H9 (cell line): ENCODE data around the gene SLC38A3. TPM values are rescaled to one million over a fixed set of nuclear protein-coding genes. Genes with fewer than 3 reads are reported as not detected.

ENCODE experiments used
- DNase-seq: peaks from one replicate; pipeline ENCODE4 v3.0.0-alpha.2; 2017
- H2AFZ ChIP-seq: one replicate; pipeline ENCODE4 v1.6.1; 2013; ENCODE audit warnings: mild to moderate bottlenecking, low read length, control low read depth, moderate library complexity
- H2AK5ac ChIP-seq: 2 replicates; pipeline ENCODE4 v1.6.1; 2013; ENCODE audit warnings: low read length, control low read depth, mixed read lengths; ENCODE audit not compliant: insufficient read length
- H2BK120ac ChIP-seq: one replicate; pipeline ENCODE4 v1.6.1; 2013; ENCODE audit warnings: low read depth, mild to moderate bottlenecking, low read length, control low read depth, inconsistent platforms; ENCODE audit not compliant: poor library complexity, severe bottlenecking
- H2BK12ac ChIP-seq: 2 replicates; pipeline ENCODE4 v1.6.1; 2013; ENCODE audit warnings: low read length, control low read depth, mixed read lengths, low read depth; ENCODE audit not compliant: insufficient read length
- H2BK15ac ChIP-seq: 2 replicates; pipeline ENCODE4 v1.6.1; 2013; ENCODE audit warnings: low read depth, low read length, control low read depth
- H2BK20ac ChIP-seq: one replicate; pipeline ENCODE4 v1.6.1; 2013; ENCODE audit warnings: low read depth, mild to moderate bottlenecking, low read length, control low read depth, inconsistent platforms; ENCODE audit not compliant: poor library complexity, severe bottlenecking
- H2BK5ac ChIP-seq: 2 replicates; pipeline ENCODE4 v1.6.1; 2013; ENCODE audit warnings: low read length, control low read depth, mixed read lengths; ENCODE audit not compliant: insufficient read length
- H3K14ac ChIP-seq: 2 replicates; pipeline ENCODE4 v1.6.1; 2013; ENCODE audit warnings: low read length, control low read depth; ENCODE audit not compliant: insufficient read depth
- H3K18ac ChIP-seq: 2 replicates; pipeline ENCODE4 v1.6.1; 2013; ENCODE audit warnings: low read depth, mild to moderate bottlenecking, mixed read lengths, low read length, control low read depth; ENCODE audit not compliant: insufficient read length
- H3K23ac ChIP-seq: 2 replicates; pipeline ENCODE4 v1.6.1; 2013; ENCODE audit warnings: low read length, control low read depth, mixed read lengths, low read depth; ENCODE audit not compliant: insufficient read length
- H3K23me2 ChIP-seq: 2 replicates; pipeline ENCODE4 v1.6.1; 2013; ENCODE audit warnings: low read depth, mild to moderate bottlenecking, mixed read lengths, low read length, control low read depth; ENCODE audit not compliant: insufficient read length, poor library complexity, severe bottlenecking
- H3K27ac ChIP-seq: 2 replicates; pipeline ENCODE4 v1.5.1; 2013; ENCODE audit warnings: low read length, control low read depth, mixed read lengths, low read depth; ENCODE audit not compliant: insufficient read length
- H3K27me3 ChIP-seq: 2 replicates; pipeline ENCODE4 v1.6.1; 2013; ENCODE audit warnings: low read length, control low read depth, inconsistent platforms; ENCODE audit not compliant: insufficient read depth
- H3K4ac ChIP-seq: 2 replicates; pipeline ENCODE4 v1.6.1; 2013; ENCODE audit warnings: low read depth, mild to moderate bottlenecking, control low read depth, inconsistent platforms, low read length, moderate library complexity
- H3K4me1 ChIP-seq: 2 replicates; pipeline ENCODE4 v1.6.1; 2013; ENCODE audit warnings: low read length, control low read depth, inconsistent platforms; ENCODE audit not compliant: insufficient read depth
- H3K4me2 ChIP-seq: 2 replicates; pipeline ENCODE4 v1.6.1; 2013; ENCODE audit warnings: low read length, control low read depth, mixed read lengths; ENCODE audit not compliant: insufficient read length, insufficient read depth
- H3K56ac ChIP-seq: 2 replicates; pipeline ENCODE4 v1.6.1; 2013; ENCODE audit warnings: low read depth, mild to moderate bottlenecking, mixed read lengths, low read length, control low read depth; ENCODE audit not compliant: insufficient read length
- H3K79me1 ChIP-seq: 2 replicates; pipeline ENCODE4 v1.6.1; 2013; ENCODE audit warnings: low read depth, mild to moderate bottlenecking, moderate library complexity, low read length, control low read depth, inconsistent platforms; ENCODE audit not compliant: insufficient read depth, poor library complexity, severe bottlenecking
- H3K79me2 ChIP-seq: 2 replicates; pipeline ENCODE4 v1.6.1; 2013; ENCODE audit warnings: low read length, control low read depth, inconsistent platforms; ENCODE audit not compliant: insufficient read depth
- H3K9ac ChIP-seq: 2 replicates; pipeline ENCODE4 v1.6.1; 2013; ENCODE audit warnings: low read length, control low read depth, mixed read lengths; ENCODE audit not compliant: insufficient read length; ENCODE audit errors: extremely low read depth
- H3K9me3 ChIP-seq: one replicate; pipeline ENCODE4 v1.6.1; 2013; ENCODE audit warnings: low read depth, low read length, inconsistent platforms; ENCODE audit not compliant: control insufficient read depth
- H3T11ph ChIP-seq: one replicate; pipeline ENCODE4 v1.6.1; 2013; ENCODE audit warnings: mild to moderate bottlenecking, low read length, control low read depth, inconsistent platforms
- H4K20me1 ChIP-seq: one replicate; pipeline ENCODE4 v1.6.1; 2013; ENCODE audit not compliant: control insufficient read depth, insufficient read length, insufficient read depth
- H4K5ac ChIP-seq: 2 replicates; pipeline ENCODE4 v1.6.1; 2013; ENCODE audit warnings: low read depth, mild to moderate bottlenecking, mixed read lengths, low read length, control low read depth; ENCODE audit not compliant: insufficient read length
- H4K8ac ChIP-seq: replicated peaks from 2 replicates; pipeline ENCODE4 v1.6.1; 2013; ENCODE audit warnings: low read length, control low read depth, mixed read lengths, low read depth; ENCODE audit not compliant: insufficient read length
- H4K91ac ChIP-seq: 2 replicates; pipeline ENCODE4 v1.6.1; 2013; ENCODE audit warnings: low read depth, mild to moderate bottlenecking, moderate library complexity, mixed read lengths, low read length, control low read depth; ENCODE audit not compliant: insufficient read length
- H3K27ac Mint-ChIP-seq, 3 experiments: 2 replicates in 2 of 3; 3 replicates in 1 of 3; pipeline ENCODE4 v1.8.0; 2020 to 2021; ENCODE audit warnings: mixed read lengths in 3 of 3, mild to moderate bottlenecking in 1 of 3, moderate library complexity in 1 of 3
- H3K27me3 Mint-ChIP-seq: 2 replicates; pipeline ENCODE4 v1.8.0; 2021; ENCODE audit warnings: low read depth, mild to moderate bottlenecking, moderate library complexity, mixed read lengths
- H3K36me3 Mint-ChIP-seq, 3 experiments: 2 replicates in 2 of 3; 3 replicates in 1 of 3; pipeline ENCODE4 v1.8.0; 2020 to 2021; ENCODE audit warnings: low read depth in 3 of 3, mixed read lengths in 3 of 3; ENCODE audit not compliant: insufficient read depth in 1 of 3
- H3K4me1 Mint-ChIP-seq, 2 experiments: 2 replicates each; pipeline ENCODE4 v1.8.0; 2020; ENCODE audit warnings: mixed read lengths in 2 of 2
- H3K4me3 Mint-ChIP-seq, 2 experiments: 2 replicates in 1 of 2; 3 replicates in 1 of 2; pipeline ENCODE4 v1.8.0; 2020 to 2021; ENCODE audit warnings: mild to moderate bottlenecking in 2 of 2, mixed read lengths in 2 of 2, moderate library complexity in 1 of 2
- H3K9me3 Mint-ChIP-seq, 2 experiments: 2 replicates in 1 of 2; 3 replicates in 1 of 2; pipeline ENCODE4 v1.8.0; 2020; ENCODE audit warnings: mild to moderate bottlenecking in 2 of 2, mixed read lengths in 2 of 2, moderate library complexity in 1 of 2
- WGBS: extraction: QIAGEN DNeasy Blood & Tissue Kit; methylation state at CpG from one replicate; pipeline ENCODE4 v1.1.7; 2013; ENCODE audit warnings: missing lambda C conversion rate, low lambda C conversion rate, mixed read lengths; ENCODE audit not compliant: insufficient read length; ENCODE audit errors: extremely low coverage; 5-methylcytosine and 5-hydroxymethylcytosine counted together
- total RNA-seq: library from RNA; stranded (reverse); gene quantifications from 2 replicates; pipeline ENCODE4 v1.2.1, GENCODE V29; 2021
- TF ChIP-seq, protein P1 (sequence below): fragments of 200-600 bp; sonication (generic); conservative IDR thresholded peaks from 3 replicates; pipeline ENCODE4 v1.8.0; 2021; ENCODE audit warnings: antibody characterized with exemption, mild to moderate bottlenecking

Gene SLC38A3
- total RNA-seq, 1 experiment from 2014 or later, result 1.4 TPM

- Mint-ChIP-seq H3K4me3 (peak overlapping the region in 1 of 2 experiments; percentile 32; a peak in 1 of 5 replicates), H3K9me3 (no peaks in the 10 kb centered on the region), H3K27ac (peak overlapping the region; percentile 53 to 88 (median 58); a peak in 5 of 7 replicates), H3K27me3 (no peaks in the 10 kb centered on the region; the same call in 1 of the 2 replicates), H3K4me1 (peaks cover 34 to 53% of the 10 kb centered on the region in 2 experiments), H3K36me3 (peaks cover 6 to 20% (median 20%) of the 10 kb centered on the region in 3 experiments)
- Histone ChIP-seq H3K27me3 (no peaks in the 10 kb centered on the region), H2BK120ac (no peak overlapping the region), H3K9me3 (no peaks in the 10 kb centered on the region), H2BK15ac (no peak overlapping the region), H3K18ac (no peak overlapping the region), H2BK20ac (no peak overlapping the region), H2AFZ (no peak overlapping the region), H3K79me2 (no peaks in the 10 kb centered on the region), H3K56ac (no peak overlapping the region), H3K4me1 (peaks cover 7% of the 10 kb centered on the region; the same call in 1 of the 2 replicates), H3K27ac (no peak overlapping the region), H3K14ac (no peak overlapping the region), H3K4me2 (no peak overlapping the region), H2BK12ac (no peak overlapping the region), H4K8ac (no peak overlapping the region), H3K23me2 (no peaks in the 10 kb centered on the region), H4K20me1 (no peaks in the 10 kb centered on the region), H2AK5ac (no peak overlapping the region), H3K9ac (no peak overlapping the region), H3T11ph (no peak overlapping the region), H3K4ac (no peak overlapping the region), H4K5ac (no peak overlapping the region), H3K23ac (no peak overlapping the region), H2BK5ac (no peak overlapping the region), H3K79me1 (no peaks in the 10 kb centered on the region), H4K91ac (no peak overlapping the region)
- no CpG with 5 or more reads among the region's 6 CpGs for WGBS
- no peak for DNase-seq
- TF ChIP-seq, protein P1, sequence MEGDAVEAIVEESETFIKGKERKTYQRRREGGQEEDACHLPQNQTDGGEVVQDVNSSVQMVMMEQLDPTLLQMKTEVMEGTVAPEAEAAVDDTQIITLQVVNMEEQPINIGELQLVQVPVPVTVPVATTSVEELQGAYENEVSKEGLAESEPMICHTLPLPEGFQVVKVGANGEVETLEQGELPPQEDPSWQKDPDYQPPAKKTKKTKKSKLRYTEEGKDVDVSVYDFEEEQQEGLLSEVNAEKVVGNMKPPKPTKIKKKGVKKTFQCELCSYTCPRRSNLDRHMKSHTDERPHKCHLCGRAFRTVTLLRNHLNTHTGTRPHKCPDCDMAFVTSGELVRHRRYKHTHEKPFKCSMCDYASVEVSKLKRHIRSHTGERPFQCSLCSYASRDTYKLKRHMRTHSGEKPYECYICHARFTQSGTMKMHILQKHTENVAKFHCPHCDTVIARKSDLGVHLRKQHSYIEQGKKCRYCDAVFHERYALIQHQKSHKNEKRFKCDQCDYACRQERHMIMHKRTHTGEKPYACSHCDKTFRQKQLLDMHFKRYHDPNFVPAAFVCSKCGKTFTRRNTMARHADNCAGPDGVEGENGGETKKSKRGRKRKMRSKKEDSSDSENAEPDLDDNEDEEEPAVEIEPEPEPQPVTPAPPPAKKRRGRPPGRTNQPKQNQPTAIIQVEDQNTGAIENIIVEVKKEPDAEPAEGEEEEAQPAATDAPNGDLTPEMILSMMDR, result no peak
Observed at GRCh38 chr3:50166620-50167019, 38.5 kb upstream of the SLC38A3 start.
